Ovary (tissue), 3 donors: ENCODE data around the gene CPED1.

Experiments
- CTCF ChIP-seq, 3 donors: fragments of 450-650 bp in 2 of 3; fragments of 200-600 bp in 1 of 3; IDR thresholded peaks; one replicate each; pipeline versions ENCODE4 v1.5.1 to v1.8.0; 2016 to 2022; ENCODE audit warnings: antibody characterized with exemption in 3 of 3, mild to moderate bottlenecking in 1 of 3
- EP300 ChIP-seq: sonication (generic); formaldehyde crosslinking; IDR thresholded peaks from one replicate; pipeline ENCODE4 v1.6.1; 2017; ENCODE audit warnings: antibody characterized with exemption
- POLR2A ChIP-seq: fragments of 450-650 bp; IDR thresholded peaks from one replicate; pipeline ENCODE4 v1.6.1; 2017; ENCODE audit warnings: antibody characterized with exemption, mild to moderate bottlenecking, moderate library complexity
- donor health status: DM: no; HTN: no; CAD: no.

GRCh38 chr7:121016966-121017365, 28.5 kb downstream of the CPED1 start:
- TF ChIP-seq CTCF (IDR thresholded peaks at IDR 0.05): no peak
- no peak for TF ChIP-seq POLR2A
- TF ChIP-seq EP300: no peak
